ENCODE results near the gene PPP6R3.
"Not testable (repeated sequence)": the region's sequence is repeated elsewhere in the genome, so short reads cannot be mapped to it uniquely, and the experiment has no call there.

Gene PPP6R3

DNA sequence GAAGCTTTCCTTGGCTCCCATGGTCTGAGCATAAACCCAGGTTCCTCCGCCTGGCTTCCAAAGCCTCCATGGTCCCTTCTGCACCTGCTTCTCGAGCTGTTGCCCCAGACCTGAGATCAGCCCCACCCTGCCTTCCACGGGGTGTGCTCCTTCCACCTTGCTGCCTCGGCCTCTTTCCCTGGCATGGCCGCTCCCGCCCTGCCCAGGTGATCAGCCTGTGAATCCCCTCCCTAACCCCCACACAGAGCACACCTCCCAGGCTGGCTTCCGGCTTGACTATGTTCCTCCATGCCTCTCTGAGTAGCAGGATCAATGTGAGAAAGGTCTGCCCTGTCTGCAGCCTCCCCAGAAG is 2.7 kb upstream of the PPP6R3 start:
- DNase-seq = no peak

DNA sequence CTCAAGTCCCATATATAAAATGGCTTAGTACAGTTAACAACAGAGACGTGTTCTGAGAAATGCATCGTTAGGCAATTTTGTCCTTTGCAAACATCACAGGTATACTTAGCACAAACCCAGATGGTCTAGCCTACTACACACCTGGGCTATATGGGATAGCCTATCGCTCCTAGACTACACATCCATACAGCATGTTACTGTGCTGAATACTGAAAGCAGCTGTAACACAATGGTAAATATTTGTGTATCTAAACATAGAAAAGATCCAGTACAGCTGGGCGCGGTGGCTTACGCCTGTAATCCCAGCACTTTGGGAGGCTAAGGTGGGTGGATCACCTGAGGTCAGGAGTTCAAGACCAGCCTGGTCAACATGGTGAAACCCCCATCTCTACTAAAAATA is 2.2 kb upstream of the PPP6R3 start:
- DNase-seq = not testable (repeated sequence)

DNA sequence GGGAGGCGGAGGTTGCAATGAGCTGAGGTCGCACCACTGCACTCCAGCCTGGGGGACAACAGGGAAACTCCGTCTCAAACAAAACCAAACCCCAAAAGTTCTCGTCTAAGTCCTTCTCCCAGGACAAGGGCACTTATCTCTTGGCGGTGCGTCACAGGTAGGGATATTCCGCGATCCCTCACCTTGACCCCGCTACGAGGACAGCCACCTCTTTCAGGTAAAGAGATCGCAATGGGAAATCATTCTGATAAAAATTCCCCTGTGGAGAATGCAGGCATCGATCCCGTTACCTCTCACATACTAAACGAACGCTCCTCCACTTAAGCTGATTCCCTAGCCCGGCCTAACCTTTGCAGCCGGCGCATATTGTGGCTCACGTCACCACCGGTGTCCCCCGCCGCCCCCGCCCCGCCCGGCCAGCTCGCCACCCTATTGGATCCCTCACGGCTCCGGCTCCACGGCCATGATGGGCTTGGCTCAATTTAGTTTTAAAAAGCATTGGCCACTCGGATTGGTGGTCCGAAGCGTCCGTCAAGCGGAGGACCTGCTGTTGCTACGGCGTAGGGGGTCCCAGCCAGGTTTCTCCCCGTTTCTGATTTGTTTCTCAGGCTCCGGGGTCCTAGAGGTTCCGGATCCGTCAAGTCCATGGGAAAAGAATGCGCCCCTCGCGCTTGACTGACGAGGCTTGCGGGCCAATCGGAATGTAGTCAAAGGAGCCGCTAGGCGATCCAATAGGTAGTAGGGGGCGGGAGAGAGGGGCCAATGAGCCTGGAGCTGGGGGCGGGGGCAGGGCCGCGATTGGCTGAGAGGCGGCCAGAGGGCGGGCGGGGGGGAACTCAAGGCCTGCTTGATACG is 439 bp upstream of the PPP6R3 start:
- DNase-seq = peak; percentile 98

DNA sequence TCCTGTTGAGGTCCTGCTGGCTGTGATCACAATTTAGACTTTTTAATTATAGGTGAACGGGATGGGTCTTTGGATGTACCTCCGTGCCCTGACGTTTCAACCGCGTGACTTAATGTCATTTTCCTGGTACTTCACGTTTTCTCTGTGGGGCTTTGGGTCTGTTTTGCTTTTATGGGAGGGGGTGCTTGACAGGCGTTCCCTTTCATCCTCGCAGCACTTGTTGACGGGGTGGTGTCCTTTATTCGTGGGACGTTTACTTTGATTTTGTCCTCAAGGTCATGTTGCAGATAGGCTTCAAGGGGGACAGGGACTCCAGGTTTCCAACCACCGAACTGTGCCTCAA is 994 bp downstream of the PPP6R3 start:
- DNase-seq = no peak

DNA sequence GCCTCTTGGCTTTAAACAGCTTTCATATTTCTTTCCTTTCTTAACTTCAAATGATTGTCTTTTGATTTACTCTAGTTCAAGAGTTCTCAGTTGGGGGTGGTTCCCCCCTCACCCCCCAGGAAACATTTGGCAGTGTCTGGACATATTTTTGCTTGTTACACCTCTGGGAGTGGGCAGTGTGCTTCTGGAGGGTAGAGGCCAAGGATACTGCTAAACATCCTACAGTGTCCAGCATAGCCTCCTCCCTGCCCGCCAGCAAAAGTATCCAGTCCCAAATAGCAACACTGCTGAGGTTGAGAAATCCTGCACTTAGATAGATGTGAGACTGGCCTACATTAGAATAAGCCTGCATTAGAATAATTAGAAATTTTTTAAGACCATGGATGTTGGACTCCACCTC is 3.2 kb downstream of the PPP6R3 start:
- DNase-seq = no peak

DNA sequence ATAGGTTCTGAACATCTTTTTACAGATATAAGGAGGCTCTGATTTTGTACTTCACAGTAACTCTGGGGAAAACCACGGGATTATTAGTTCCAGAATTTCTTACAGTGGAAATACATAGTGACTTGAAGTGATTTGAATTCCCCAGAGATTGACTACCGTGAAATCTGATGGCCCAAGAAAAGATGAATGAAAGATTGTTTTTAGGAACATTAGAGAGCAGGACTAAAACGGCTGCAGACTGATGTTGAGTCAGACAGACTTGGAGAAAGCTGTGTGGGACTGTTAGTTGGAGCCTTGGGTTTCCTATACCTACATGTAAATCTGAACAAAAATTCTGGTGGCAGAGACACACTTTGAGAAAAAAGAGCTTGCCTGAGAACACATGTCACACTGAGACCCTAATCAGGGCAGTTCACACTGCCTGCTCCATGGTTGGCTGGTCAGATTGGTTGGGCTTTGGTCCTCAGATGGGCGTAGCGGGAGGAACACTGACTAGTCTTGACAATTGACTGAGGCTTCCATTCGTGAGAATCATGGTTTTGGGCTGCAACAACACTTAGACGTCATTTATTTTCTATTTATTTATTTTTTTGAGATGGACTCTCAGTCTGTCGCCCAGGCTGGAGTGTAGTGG is 6.8 kb downstream of the PPP6R3 start:
- no peak for DNase-seq

DNA sequence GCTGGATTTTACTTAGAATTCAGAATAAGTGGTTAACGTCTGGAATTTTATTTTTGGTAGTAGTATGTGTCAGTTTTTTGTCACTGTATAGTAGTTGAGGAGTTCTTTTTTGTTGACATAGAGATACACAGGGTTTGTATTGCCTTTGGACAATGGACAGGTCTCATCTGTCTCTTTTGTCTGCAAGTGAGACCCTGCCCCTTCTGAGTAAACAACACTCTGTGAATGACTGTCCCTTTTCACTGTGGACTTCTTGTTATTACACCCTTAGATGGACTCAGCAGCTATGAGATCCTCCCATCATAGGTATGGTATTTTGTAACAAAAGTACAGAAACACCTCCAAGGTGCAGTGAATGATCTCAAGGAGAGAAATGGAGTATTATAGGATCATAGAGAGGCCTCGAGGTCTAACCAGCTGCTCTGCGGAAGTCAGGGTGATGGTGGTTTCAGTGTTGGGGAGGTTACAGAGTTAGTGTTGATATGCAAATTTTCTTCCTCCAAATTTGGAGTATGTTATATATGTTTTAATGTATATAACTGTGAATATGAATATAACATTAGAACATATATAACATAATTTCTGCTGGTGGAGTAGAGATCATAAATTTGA is 7.8 kb downstream of the PPP6R3 start:
- DNase-seq = no peak

DNA sequence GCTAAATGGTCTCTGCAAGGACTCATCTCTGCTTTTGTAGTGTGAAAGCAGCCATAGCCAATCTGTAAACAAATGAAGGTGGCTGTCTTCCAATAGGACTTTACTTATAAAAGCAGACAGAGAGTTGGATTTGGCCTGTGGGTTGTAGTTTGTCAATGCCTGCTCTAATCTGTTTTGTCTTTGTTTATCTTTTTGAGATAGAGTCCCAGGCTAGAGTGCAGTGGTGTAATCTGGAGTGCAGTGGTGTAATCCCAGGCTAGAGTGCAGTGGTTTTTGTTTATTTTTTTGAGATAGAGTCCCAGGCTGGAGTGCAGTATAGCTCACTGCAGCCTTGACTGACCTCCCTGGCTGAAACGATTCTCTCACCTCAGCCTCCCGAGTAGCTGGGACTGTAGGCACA is 8.6 kb downstream of the PPP6R3 start:
- no peak for DNase-seq

DNA sequence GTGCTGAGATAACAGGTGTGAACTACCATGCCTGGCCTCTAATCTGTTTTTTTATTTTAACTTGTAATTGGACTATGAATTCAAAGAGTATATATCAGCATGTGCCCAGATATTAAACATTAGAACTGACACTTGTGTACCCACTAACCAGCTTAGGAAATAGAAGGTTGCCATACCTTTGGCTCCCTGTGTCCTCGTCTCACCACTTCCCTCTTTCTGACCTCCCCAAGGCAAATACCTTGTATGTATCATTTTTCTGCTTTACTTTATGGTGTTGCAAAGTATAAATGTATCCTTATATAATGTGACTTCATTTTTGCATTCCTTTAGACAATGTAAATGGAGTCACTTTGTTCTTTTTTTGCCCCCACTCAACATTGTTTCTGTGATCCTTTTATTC is 9.1 kb downstream of the PPP6R3 start:
- no peak for DNase-seq

DNA sequence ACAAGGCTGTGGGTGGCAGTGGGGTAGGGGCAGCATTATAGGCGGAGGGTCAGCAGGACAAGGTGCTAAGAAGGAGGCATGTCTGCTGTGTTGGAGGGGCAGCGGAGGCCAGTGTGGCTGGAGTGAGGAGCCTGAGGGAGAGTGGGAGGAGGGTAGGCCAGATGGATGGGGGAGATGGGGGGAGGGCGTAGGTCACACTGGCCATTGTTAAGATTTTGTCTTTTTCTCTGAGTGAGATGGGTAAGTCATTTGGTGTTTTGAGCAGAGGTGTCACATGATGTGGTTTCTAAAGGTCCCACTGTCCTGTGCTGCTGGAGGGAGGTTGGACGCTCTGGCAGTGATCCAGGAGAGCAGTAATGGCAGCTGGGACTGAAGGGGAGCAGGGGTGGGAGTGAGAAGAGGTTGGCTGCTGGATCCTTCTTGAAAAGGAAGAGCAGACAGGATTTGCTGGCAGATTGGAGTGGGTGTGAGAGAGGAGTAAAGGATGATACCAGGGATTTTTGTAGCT is 9.8 kb downstream of the PPP6R3 start:
- DNase-seq = no peak

DNA sequence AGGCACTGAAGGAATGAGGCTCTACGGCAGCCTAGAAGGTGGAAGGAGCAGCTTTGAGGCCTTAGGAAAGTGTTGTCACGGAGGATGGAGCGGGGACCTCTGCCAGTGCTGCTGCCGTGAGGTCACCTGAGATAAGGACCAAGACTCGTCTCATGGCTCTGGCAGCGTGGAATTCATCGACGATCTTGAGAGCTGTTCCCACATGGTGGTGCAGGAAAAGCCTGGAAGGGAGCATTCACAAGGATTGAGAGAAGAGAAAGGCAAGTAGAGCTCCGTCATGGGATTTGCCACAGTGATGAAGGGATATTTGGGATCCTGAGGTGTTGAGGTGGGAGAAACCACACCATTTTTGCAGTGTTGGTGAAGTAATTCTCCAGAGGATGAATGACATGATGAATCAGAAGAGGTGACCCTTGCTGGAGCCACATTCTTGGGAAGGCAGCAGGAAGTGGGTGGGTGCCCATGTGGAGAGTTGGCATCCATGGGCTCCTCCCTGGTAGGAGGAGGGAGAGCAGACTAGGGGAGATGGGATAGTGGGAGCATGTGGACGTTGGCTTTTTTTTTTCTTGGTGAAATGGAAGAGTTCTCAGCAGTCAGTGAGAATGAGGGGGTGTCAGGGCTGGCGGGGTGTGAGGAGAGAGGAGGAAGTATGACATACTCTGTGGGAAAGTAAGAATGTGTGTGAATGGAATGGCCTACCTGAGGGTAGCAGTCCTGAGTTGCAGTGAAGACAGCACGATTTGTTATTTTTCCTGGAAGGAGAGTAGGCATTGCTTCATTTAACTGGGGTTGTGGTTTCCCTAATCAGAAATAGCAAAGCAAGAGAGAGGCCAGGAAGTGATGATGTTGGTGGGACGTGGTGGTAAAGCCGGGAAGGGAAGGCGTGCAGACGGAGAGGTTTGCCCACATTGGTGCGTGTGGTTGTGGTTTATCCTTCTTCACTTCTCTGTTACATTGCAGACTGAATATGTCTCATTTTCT is 11.1 kb downstream of the PPP6R3 start:
- DNase-seq = peak; percentile 26

DNA sequence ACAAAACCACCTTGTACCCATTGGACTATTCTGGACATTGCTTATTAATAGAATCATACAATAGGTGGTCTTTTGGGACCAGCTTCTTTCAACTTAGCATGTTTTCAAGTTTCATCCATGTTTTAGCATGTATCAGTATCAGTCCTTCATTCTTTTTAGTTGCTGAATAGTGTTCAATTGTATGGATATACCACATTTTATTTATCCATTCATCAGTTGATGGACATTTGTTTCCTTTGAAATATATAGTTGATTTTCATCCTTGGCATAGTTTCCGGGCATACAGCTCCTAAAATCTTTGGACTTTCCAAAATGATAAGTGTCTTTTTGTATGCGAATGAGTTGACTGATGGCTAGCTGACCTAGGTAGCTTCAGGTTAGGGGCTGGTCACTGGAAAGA is 12.2 kb downstream of the PPP6R3 start:
- DNase-seq = no peak

DNA sequence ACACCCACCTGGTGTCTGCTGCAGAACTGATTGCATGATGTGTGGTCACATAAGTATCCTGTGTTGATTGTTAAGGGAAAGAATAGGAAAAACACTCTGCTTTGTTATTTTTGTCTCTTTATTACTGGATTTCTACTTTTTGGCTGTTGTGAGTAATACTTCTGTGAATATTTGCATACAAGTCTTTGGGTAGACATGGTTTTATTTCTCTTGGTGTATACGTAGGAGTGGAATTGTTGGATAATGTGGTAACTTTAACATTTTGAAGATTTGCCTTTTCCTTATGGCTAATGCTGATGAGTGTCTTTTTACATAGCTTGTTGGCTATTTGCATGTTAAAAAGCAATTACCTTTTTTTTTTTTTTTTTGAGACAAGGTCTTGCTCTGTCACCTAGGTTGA is 13.1 kb downstream of the PPP6R3 start:
- DNase-seq = no peak

DNA sequence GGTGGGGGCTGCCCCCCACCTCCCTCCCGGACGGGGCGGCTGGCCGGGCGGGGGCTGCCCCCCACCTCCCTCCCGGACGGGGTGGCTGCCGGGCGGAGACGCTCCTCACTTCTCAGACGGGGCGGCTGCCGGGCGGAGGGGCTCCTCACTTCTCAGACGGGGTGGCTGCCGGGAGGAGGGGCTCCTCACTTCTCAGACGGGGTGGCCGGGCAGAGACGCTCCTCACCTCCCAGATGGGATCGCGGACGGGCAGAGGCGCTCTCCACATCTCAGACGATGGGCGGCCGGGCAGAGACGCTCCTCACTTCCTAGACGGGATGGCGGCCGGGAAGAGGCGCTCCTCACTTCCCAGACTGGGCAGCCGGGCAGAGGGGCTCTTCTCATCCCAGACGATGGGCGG is 15.1 kb downstream of the PPP6R3 start:
- DNase-seq = not testable (repeated sequence)

DNA sequence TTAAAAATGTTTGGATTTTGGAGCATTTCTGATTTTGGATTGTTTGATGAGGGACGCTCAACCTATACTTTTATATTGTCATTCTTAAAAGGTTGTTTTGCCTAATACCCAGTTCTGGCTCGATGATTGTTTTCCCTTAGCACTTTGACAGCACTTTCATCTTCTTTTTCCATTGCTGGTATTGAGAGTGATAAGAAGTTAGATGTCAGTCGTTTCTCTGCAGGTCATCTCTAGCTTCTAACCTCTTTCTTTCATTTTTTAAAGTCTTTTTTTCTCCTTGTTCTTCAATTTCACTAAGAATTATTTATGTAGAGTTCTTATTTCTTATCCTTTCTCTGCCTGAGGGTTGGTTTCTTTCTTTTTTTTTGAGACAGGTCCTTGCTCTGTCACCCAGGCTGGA is 18.8 kb downstream of the PPP6R3 start:
- no peak for DNase-seq

DNA sequence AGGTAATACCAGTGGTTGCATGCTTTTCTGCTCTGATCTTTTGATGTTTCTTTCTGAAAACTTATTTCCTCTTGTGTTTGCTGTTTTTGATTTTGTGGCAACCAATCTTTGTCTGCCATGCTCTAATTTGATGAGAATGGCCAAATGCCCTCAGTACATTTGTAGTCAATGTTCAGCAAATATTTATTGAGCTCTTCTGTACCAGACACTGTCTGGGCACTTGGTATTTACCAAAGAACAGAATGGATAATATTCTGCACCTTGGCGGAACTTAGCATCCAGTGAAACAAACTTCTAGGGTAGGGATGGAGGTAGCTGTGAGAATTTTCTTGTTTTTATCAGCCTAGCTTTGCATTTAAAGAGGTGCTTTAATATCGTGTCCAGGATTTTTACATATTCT is 19.6 kb downstream of the PPP6R3 start:
- DNase-seq = no peak

DNA sequence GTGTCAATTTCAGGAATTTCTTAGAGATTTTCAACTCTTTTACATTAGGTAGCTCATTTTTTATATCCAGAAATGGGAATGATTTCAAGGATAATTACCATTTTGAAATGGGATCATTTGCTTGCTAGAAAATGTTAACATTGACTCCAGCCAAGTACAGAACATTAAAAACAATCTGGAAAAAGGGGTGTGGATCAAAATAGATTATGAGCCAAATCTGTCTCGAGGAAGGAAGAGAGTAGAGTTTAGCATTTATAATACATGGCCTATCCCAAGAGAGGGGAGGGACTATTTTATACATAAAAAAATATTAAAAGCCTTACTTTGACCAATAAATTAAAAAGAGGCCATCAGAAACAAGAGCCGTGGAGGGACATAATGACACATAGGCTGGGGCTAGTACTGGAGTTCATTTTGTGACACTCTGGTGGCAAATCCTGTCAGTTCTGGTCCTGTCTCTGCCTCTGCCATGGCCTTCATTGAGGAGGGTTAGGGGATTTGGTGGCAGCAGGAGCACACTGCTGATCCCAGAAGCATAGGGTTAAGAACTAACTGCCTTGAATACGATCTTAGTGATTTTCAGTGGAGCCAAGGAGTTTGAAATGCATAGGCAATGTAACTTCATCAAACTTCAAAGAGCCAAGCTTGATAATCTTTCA is 20.4 kb downstream of the PPP6R3 start:
- no peak for DNase-seq

DNA sequence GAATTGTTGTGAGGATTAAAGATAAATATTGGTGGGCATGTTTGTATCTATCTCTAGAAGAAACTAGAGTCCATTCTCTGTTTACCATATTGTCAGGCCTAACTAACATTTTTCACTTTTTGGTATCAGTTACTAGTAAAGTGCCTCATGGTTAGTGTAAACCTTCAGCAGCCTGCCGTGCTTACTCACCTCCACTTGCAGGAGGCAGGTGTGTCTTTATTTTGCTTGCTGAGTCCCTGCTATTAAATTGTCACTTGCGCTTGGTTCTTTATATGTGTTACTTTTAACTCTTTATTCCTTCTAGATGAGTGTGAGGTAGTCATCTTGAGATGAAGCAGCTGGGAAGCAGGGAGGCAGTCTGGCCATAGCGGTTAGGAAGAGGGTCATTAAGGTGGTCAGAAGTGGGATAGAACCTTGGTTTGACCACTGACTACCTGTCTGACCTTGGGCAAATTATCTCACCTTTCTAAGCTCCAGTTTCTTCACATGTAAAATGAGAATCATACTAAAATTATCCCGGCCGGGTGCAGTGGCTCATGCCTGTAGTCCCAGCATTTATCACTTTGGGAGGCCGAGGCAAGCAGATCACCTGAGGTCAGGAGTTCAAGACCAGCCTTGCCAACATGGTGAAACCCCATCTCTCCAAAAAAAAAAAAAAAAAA is 21.2 kb downstream of the PPP6R3 start:
- no peak for DNase-seq

DNA sequence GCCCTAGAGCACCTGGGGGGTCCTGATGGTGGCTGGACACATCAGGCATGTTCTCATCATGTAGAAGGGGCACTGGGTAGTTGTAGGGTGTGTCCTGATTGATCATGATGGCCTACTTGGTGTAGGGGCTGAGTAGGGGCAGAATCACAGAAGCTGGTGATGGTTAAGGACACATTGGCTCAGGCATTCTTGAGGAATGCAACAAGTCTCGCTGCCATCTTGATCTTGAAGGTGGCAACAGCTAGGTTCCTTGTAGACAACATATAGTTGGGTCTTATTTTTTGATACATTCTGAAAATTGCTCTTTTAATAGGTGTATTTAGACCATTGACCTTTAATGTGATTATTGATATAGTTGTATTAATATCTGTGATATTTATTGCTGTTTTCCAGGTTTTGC is 28.1 kb downstream of the PPP6R3 start:
- DNase-seq = no peak

DNA sequence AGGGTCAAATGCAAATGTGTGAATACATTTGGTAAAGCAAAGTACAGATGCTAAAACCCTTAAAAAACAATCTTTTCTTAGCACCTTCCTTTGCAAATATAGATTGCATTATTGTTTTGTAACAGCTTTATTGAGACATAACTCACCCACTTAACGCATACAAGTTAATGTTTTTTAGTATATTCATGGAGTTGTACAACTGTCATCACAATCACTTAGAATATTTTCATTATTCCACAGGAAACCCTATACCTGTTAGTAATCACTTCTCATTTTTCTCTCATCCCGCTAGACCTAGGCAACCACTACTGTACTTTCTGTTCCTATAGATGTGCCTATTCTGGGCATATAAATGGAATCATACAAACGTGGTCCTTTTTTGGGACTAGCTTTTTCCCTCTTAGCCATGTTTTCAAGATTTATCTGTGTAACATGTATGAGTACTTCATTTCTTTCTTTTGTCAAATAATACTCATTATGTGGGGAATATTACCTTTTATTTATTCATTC is 34.7 kb downstream of the PPP6R3 start:
- DNase-seq = no peak

DNA sequence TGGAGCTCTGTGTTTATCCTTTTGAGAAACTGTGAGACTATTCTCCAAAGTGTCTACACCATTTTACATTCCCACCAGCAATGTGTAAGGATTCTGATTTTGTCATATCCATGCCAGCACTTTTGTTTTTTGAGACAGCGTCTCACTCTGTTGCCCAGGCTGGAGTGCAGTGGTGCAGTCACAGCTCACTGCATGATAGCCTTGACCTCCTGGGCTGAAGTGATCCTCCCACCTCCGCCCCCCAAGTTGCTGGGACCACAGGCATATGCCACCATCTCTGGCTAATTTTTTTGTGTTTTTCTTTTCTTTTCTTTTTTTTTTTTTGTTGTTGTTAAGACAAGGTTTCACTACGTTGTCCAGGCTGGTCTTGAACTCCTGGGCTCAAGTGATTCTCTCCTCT is 35.3 kb downstream of the PPP6R3 start:
- no peak for DNase-seq

DNA sequence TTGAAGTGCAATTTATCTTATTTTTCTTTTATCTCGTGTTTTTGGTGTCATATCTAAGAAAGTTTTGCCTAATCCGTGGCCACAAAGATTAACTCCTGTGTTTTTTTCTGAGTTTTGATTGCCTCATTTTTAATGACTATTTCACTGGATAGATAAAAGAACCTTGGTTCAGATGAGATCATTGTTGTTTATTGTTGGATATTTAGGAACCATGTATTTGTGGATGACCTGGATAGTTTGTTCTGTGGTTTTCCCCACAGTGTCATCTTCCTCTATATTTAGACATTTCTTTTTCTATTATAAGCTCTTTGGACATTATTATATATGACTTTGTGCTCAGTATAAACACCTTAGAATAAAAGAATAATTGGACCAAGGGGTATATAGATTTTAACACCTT is 37.2 kb downstream of the PPP6R3 start:
- no peak for DNase-seq

All from T-helper 9 cell (primary cell).